Choroid plexus epithelial cell (primary cell): ENCODE data around the gene TTLL3.

Source experiments
- DNase-seq: peaks from one replicate; pipeline ENCODE4 v3.0.0-alpha.2; 2010; ENCODE audit warnings: low read depth
- H3K4me3 ChIP-seq: 2 replicates; pipeline ENCODE4 v1.5.1; 2011; ENCODE audit warnings: low read depth, mild to moderate bottlenecking, control low read depth, low read length, moderate library complexity
- CTCF ChIP-seq: conservative IDR thresholded peaks from 2 replicates; pipeline ENCODE4 v1.5.1; 2011; ENCODE audit warnings: low read depth, mild to moderate bottlenecking, control low read depth, inconsistent platforms, low read length, moderate library complexity

The TTLL3 gene

GRCh38 chr3:9786825-9787669 lies 23.0 kb upstream of the TTLL3 start:
- no peak overlapping the region for H3K4me3 ChIP-seq
- TF ChIP-seq CTCF: peak; percentile 56
- no peak for DNase-seq

- DNase-seq: no peak
- no peak for TF ChIP-seq CTCF
These were observed 22.3 kb upstream of the TTLL3 start for GRCh38 chr3:9787714-9788113.

GRCh38 chr3:9791127-9791526 lies 18.9 kb upstream of the TTLL3 start:
- no peak overlapping the region for H3K4me3 ChIP-seq
- no peak for TF ChIP-seq CTCF
- DNase-seq: no peak

More at GRCh38 chr3:9787714-9788113, 22.3 kb upstream of the TTLL3 start:
- no peak overlapping the region for H3K4me3 ChIP-seq

- no peak for TF ChIP-seq CTCF
- no peak for DNase-seq
- peak overlapping the region; percentile 83 for H3K4me3 ChIP-seq
These were observed 18.2 kb upstream of the TTLL3 start for GRCh38 chr3:9791790-9792404.

- peak within 1 kb of the TSS; percentile 83 for H3K4me3 ChIP-seq
- DNase-seq: peak; percentile 98
- no peak for TF ChIP-seq CTCF
These were observed 17.5 kb upstream of the TTLL3 start, which contains the start of the genes ARPC4 and TADA3 for GRCh38 chr3:9792405-9793160. ARPC4 (plus strand) TSS chr3:9793082; CDS start chr3:9793122, 40 bp downstream. TADA3 (minus strand) TSS chr3:9792473; CDS start chr3:9791466, 1,007 bp downstream.

- DNase-seq: peak; percentile 64
- peak overlapping the region; percentile 83 for H3K4me3 ChIP-seq
These were observed 16.8 kb upstream of the TTLL3 start for GRCh38 chr3:9793161-9793781.

More at GRCh38 chr3:9793161-9793781, 16.8 kb upstream of the TTLL3 start:
- TF ChIP-seq CTCF: peak; percentile 15
